HUES64 (cell line): ENCODE data around the gene GALNT9.
"Not testable (repeated sequence)": the region's sequence is repeated elsewhere in the genome, so short reads cannot be mapped to it uniquely, and the experiment has no call there.

Experiments used
- H3K27ac ChIP-seq: 2 replicates; pipeline ENCODE4 v1.7.0; 2013; ENCODE audit warnings: low read depth, low read length, inconsistent platforms
- H3K27me3 ChIP-seq: 2 replicates; pipeline ENCODE4 v1.6.1; 2013; ENCODE audit warnings: mild to moderate bottlenecking, low read length; ENCODE audit not compliant: insufficient read depth
- H3K36me3 ChIP-seq: 2 replicates; pipeline ENCODE4 v1.6.1; 2013; ENCODE audit warnings: mild to moderate bottlenecking, low read length; ENCODE audit not compliant: insufficient read depth
- H3K4me1 ChIP-seq: 2 replicates; pipeline ENCODE4 v1.6.1; 2013; ENCODE audit warnings: mild to moderate bottlenecking, low read length, moderate library complexity; ENCODE audit not compliant: insufficient read depth
- H3K4me3 ChIP-seq: 2 replicates; pipeline ENCODE4 v1.5.1; 2013; ENCODE audit warnings: mild to moderate bottlenecking, low read length, moderate library complexity
- H3K9ac ChIP-seq: 2 replicates; pipeline ENCODE4 v1.6.1; 2013; ENCODE audit warnings: mild to moderate bottlenecking, low read depth, low read length
- H3K9me3 ChIP-seq: 2 replicates; pipeline ENCODE4 v1.6.1; 2013; ENCODE audit warnings: low read depth, low read length; ENCODE audit not compliant: insufficient read depth
- WGBS: fragments of 150-250, 120-280 bp; methylation state at CpG from one replicate; pipeline ENCODE4 v1.1.7; 2013; ENCODE audit warnings: missing lambda C conversion rate; 5-methylcytosine and 5-hydroxymethylcytosine counted together

The GALNT9 gene

GRCh38 chr12:132225214-132225613 lies 104.2 kb downstream of the GALNT9 start:
- Histone ChIP-seq H3K9me3 (peaks cover 43% of the 10 kb centered on the region), H3K9ac (no peak overlapping the region), H3K4me3 (no peak overlapping the region), H3K27me3 (peaks cover 4% of the 10 kb centered on the region; the same call in 1 of the 2 replicates), H3K27ac (no peak overlapping the region), H3K36me3 (no peaks in the 10 kb centered on the region), H3K4me1 (no peaks in the 10 kb centered on the region)
- 77% methylated on average over 1 of the region's 1 CpG for WGBS

- H3K27ac ChIP-seq, result no peak overlapping the region
- no peak overlapping the region for H3K9ac ChIP-seq
- 95% methylated on average over 2 of the region's 2 CpGs for WGBS
- H3K4me1 ChIP-seq, result no peaks in the 10 kb centered on the region
- no peak overlapping the region for H3K4me3 ChIP-seq
- H3K27me3 ChIP-seq, result peaks cover 4% of the 10 kb centered on the region; the same call in 1 of the 2 replicates
- H3K9me3 ChIP-seq, result peaks cover 39% of the 10 kb centered on the region
- H3K36me3 ChIP-seq, result no peaks in the 10 kb centered on the region
Measured at GRCh38 chr12:132224484-132224883, 104.9 kb downstream of the GALNT9 start.

- no peak overlapping the region for H3K27ac ChIP-seq
- H3K9ac ChIP-seq, result no peak overlapping the region
- no peak overlapping the region for H3K4me3 ChIP-seq
- WGBS, result 94% methylated on average over 6 of the region's 6 CpGs
- H3K27me3 ChIP-seq, result peaks cover 4% of the 10 kb centered on the region; the same call in 1 of the 2 replicates
- peaks cover 35% of the 10 kb centered on the region for H3K9me3 ChIP-seq
- no peaks in the 10 kb centered on the region for H3K36me3 ChIP-seq
- no peaks in the 10 kb centered on the region for H3K4me1 ChIP-seq
Measured at GRCh38 chr12:132222808-132223173, 106.6 kb downstream of the GALNT9 start.

- no peak overlapping the region for H3K4me3 ChIP-seq
- H3K27me3 ChIP-seq, result no peaks in the 10 kb centered on the region
- WGBS, result 80% methylated on average over 24 of the region's 24 CpGs
- no peaks in the 10 kb centered on the region for H3K36me3 ChIP-seq
- no peak overlapping the region for H3K27ac ChIP-seq
- H3K4me1 ChIP-seq, result no peaks in the 10 kb centered on the region
- H3K9ac ChIP-seq, result no peak overlapping the region
- H3K9me3 ChIP-seq, result peaks cover 34% of the 10 kb centered on the region
Measured at GRCh38 chr12:132222096-132222807, 107.1 kb downstream of the GALNT9 start.

GRCh38 chr12:132219761-132220160 lies 109.6 kb downstream of the GALNT9 start:
- not testable (repeated sequence) for H3K27me3 ChIP-seq, H3K27ac ChIP-seq, H3K4me3 ChIP-seq, H3K36me3 ChIP-seq, H3K9ac ChIP-seq, H3K4me1 ChIP-seq
- WGBS, result 70% methylated on average over 10 of the region's 12 CpGs
- H3K9me3 ChIP-seq, result peaks cover 24% of the 10 kb centered on the region

GRCh38 chr12:132219323-132219722 lies 110.1 kb downstream of the GALNT9 start:
- Histone ChIP-seq H3K9me3 (peaks cover 23% of the 10 kb centered on the region), H3K27ac (no peak overlapping the region), H3K4me3 (no peak overlapping the region), H3K9ac (no peak overlapping the region), H3K36me3 (no peaks in the 10 kb centered on the region), H3K27me3 (peaks cover 4% of the 10 kb centered on the region; the same call in 1 of the 2 replicates), H3K4me1 (no peaks in the 10 kb centered on the region)
- 89% methylated on average over 16 of the region's 16 CpGs for WGBS

- no peak overlapping the region for H3K27ac ChIP-seq
- H3K9me3 ChIP-seq, result peaks cover 26% of the 10 kb centered on the region
- no peak overlapping the region for H3K4me3 ChIP-seq
- H3K36me3 ChIP-seq, result no peaks in the 10 kb centered on the region
- peaks cover 4% of the 10 kb centered on the region; the same call in 1 of the 2 replicates for H3K27me3 ChIP-seq
- H3K4me1 ChIP-seq, result no peaks in the 10 kb centered on the region
- no peak overlapping the region for H3K9ac ChIP-seq
- WGBS, result 83% methylated on average over 12 of the region's 13 CpGs
Measured at GRCh38 chr12:132218915-132219314, 110.5 kb downstream of the GALNT9 start.

- no peak overlapping the region for H3K9ac ChIP-seq
- peaks cover 4% of the 10 kb centered on the region; the same call in 1 of the 2 replicates for H3K27me3 ChIP-seq
- H3K36me3 ChIP-seq, result no peaks in the 10 kb centered on the region
- WGBS, result 84% methylated on average over 14 of the region's 14 CpGs
- peaks cover 28% of the 10 kb centered on the region for H3K9me3 ChIP-seq
- no peak overlapping the region for H3K27ac ChIP-seq
- H3K4me1 ChIP-seq, result no peaks in the 10 kb centered on the region
- H3K4me3 ChIP-seq, result no peak overlapping the region
Measured at GRCh38 chr12:132218527-132218875, 110.9 kb downstream of the GALNT9 start.

- no peaks in the 10 kb centered on the region for H3K36me3 ChIP-seq
- peaks cover 30% of the 10 kb centered on the region for H3K9me3 ChIP-seq
- H3K9ac ChIP-seq, result no peak overlapping the region
- peaks cover 4% of the 10 kb centered on the region; the same call in 1 of the 2 replicates for H3K27me3 ChIP-seq
- H3K4me3 ChIP-seq, result no peak overlapping the region
- whole genome bisulfite sequencing, result 57% methylated on average over 7 of the region's 7 CpGs
- no peaks in the 10 kb centered on the region for H3K4me1 ChIP-seq
- no peak overlapping the region for H3K27ac ChIP-seq
Measured at GRCh38 chr12:132217800-132218526, 111.4 kb downstream of the GALNT9 start.

GRCh38 chr12:132217371-132217770 lies 112.0 kb downstream of the GALNT9 start:
- Histone ChIP-seq H3K4me1 (no peaks in the 10 kb centered on the region), H3K4me3 (no peak overlapping the region), H3K27ac (no peak overlapping the region), H3K27me3 (peaks cover 4% of the 10 kb centered on the region; the same call in 1 of the 2 replicates), H3K9ac (no peak overlapping the region), H3K36me3 (no peaks in the 10 kb centered on the region), H3K9me3 (peaks cover 30% of the 10 kb centered on the region)
- 85% methylated on average over 1 of the region's 1 CpG for WGBS

- H3K9ac ChIP-seq, result no peak overlapping the region
- no peaks in the 10 kb centered on the region for H3K36me3 ChIP-seq
- no peak overlapping the region for H3K4me3 ChIP-seq
- H3K9me3 ChIP-seq, result peaks cover 30% of the 10 kb centered on the region
- H3K27ac ChIP-seq, result no peak overlapping the region
- peaks cover 4% of the 10 kb centered on the region; the same call in 1 of the 2 replicates for H3K27me3 ChIP-seq
- WGBS, result 72% methylated on average over 21 of the region's 21 CpGs
- no peaks in the 10 kb centered on the region for H3K4me1 ChIP-seq
Measured at GRCh38 chr12:132216354-132216987, 112.9 kb downstream of the GALNT9 start.
